Activated CD4-positive, alpha-beta T cell treated with anti-CD3 and anti-CD28 coated beads, Interleukin-2, Interleukin-4, amounts not matched to agents 100 ng/mL and 50 ng/mL, durations not matched to agents 16 hours and 8 hours (primary cell): ENCODE data around the gene VAMP2.
"Not testable (repeated sequence)": the region's sequence is repeated elsewhere in the genome, so short reads cannot be mapped to it uniquely, and the experiment has no call there.

Experiments
- DNase-seq: peaks from one replicate; pipeline ENCODE4 v3.0.0-alpha.2; 2020; ENCODE audit warnings: low spot score

Gene VAMP2

DNA sequence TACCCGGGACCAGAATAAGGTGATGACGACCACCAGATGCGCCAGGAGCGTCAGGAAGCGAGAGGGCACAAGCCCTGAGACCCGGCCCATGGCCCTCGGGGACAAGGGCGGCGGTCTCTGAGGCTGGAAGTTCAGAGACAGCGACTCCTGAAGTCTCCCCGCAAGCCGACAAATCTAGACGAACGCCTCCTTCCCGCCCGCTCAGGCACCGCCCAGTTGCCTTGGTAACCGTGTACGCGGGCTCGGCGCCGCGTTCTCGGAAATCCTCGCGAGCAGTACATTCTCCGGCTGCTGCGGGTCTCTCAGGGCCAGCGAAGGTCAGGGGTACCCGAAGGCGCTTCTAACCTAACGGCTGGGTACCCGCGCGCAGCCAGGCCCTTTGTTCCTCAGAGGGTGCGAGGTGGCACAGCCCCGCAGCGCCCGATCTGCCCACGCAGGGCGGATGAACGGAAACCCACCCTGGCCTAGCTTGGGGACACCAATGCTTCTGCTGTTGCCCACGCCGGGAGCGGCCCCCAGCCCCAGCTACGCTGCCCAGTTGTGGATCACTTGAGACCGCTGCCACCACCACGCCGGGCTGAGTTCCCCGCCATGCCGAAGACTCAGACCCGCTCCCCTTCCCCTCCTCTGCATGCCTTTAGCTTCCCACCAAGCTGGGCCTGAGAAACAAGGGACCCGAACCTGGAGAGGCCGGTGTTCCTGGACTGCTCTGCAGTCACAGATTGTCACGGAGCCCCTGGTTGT is 13.6 kb upstream of the VAMP2 start, which contains the start of gene TMEM107:
TSS of gene TMEM107 (minus strand) at position 184 of the 744 bp plus-strand sequence. CDS start at position 90, 94 bp downstream.
- DNase-seq: peak; percentile 91

DNA sequence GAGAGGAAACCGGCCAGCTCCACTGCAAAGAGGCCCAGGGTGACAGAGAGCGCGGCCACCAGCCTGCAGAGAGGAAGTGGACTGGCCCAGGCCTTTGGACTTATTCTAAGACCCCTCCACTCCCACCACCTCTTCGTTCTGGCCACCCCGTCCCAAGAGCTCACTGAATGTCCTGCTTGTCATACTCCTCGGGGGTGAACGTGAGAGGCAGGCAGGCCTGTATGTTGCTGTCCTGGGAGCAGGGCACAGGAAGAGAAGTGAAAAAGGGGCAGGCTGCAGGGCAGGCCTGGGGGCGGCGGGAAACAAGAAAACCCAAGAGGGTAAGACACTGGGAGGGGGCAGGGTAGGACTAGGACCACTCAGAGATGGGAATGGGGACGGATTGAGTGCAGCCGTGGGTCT is 13.0 kb upstream of the VAMP2 start:
- DNase-seq: no peak

DNA sequence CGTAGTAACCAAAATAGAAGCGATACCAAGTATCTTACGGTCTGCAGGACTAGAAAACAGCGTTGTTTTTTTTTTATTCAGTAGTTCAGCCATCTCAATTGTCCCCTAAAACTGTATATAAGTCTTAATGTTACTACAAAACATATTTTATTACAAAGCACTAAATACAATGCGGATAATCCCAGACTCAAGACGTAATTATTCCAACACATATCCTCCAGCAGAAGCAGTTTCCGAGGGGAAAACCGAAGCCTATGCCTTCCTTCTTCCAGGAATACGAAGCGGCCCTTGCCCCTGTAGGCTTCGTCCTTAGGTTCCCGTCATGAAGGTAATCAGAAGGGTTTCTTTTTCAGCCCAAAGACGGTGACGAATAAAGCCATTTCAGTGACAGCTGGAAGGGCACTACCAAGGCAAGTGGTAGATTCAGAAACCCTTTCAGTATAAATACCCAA is 11.1 kb upstream of the VAMP2 start:
- DNase-seq: no peak

DNA sequence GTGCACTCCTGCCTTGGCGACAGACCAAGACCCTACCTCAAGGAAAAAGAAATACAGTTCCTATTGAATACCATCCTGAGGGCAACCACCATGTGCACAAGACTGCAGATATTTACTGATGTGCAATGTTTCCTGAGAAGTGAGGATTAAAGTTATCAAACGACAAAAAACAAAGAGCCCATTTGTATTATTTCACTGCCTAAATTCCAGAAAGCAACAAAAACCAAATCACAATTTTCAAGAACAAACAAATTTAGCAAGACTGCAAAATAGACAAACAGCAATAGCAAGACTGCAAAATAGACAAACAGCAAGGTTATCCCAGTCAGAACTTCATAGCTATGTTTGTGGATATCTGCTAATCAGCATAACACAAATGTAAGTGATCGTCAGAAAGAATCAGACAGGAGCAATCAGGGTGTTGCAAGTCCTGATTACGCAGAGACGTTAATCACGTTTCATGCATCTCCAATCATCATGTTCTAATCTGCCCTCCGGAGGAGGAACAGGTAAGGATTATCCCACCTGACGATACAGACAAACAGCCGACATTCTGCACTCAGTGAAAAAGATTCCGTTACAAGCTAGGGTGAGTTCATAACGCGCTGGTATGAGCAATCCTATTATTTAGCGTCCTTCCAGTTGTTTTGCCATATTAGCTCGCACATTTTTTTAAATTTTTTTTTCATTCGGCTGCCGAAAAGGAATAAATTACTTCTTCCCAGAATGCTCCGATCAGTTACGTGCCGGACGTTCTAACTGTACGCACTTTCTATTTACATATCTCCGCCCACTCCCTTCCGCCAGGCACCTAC is 10.5 kb upstream of the VAMP2 start:
- DNase-seq: peak; percentile 96

DNA sequence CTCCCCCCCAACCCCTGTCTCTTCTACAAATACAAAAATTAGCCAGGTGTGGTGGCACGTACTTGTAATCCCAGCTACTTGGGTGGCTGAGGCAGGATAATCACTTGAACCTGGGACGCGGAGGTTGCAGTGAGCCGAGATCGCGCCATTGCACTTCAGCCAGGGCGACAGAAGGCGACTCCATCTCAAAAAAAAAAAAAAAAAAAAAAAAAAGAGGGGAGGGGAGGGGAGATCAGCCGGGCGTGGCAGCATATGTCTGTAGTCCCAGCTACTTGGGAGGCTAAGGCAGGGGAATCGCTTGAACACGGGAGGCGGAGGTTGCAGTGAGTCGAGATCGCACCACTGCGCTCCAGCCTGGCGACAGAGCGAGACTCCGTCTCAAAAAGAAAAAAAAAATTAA is 7.4 kb upstream of the VAMP2 start:
- not testable (repeated sequence) for DNase-seq

DNA sequence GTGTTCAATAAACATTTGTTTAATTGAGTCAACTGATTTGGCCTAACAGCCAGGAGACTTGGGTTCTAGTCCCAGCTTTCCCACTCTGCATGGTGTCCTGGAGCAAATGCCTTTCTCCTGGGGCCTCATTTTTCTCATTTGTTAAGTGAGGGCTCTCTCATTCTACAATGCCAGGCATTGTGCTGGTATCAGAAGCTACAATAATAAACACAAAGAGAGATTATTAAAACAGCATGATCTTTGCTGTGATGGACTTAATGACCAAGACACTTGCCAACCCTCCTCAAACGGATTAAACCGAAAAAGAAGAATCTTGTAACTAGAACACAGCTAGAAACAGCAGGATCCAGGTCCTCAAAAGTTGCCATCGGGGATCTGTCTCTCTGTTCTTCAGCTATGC is 4.8 kb upstream of the VAMP2 start:
- no peak for DNase-seq

DNA sequence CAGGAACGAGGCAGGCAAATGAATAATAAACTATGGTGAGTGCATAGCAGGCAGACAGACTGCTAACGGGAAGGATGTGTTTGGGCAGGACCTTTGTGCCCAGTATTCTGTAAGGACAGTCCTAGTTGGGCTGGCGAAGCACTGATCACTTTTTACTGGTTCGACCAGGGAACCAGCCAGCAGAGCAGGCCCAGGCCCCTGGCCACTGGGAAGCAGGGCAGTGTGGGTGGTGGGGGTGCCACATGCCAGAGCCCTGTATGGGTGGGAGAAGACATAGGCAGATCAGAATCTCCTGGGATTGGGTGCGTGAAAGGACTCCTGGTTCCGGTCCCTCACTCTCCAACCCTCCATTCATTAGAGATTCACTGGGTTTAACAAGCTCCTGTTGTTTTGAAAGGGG is 4.0 kb upstream of the VAMP2 start:
- no peak for DNase-seq

DNA sequence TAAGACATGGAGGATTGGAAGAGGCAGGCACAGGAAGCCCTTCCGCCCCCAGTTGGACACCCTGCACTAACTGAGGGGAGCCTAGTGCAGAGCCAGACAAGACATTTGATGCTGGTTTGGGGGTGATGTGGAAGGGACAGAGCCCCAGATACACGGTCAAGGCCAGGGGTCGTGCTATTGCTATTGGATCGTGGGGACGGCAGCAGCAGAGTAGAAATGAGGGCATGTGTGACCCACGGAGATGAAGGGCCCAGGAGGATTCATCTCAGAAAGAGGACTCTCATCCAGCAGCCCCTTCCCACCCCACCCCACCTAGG is 2.0 kb upstream of the VAMP2 start:
- DNase-seq: no peak

DNA sequence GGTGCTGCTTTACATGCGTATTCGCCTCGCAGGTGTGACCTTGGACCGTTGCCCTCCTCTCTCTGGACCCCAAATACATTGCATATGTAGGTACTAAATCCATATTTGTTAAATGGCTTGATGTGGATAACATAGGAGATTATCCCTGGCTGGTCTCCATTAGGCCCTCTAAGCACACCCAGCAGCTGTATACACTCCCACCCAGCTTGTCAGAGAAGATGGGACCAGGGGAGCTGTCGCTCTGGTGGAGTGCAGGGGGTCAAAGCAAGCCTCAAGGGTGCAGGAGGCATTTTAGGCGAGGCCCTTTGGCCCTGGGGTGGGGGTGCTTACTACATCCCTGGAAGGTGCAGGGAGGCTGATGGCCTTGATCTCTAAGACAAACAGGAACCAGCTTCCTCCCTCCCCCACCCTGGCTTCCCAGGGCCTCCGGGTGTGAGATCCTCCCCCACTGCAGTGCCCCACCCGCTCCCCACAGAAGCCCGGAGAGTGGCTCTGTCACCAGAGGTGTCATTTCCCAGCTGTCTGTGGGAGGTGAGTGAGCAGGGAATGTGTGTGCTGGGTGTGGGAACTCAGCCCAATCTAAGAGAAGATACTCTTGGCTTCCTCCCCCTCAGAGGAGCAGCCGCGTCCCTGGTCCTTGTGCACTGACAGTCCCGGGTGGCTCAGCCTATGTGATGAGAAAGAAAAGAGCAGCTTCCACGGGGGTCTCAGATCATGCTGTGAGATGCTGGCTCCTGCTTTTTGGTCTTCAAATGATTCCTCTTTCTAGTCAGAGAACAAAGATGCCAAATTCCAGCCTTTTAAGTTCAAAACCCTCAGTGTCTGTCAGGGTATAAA is 1.4 kb upstream of the VAMP2 start:
- peak; percentile 78 for DNase-seq

DNA sequence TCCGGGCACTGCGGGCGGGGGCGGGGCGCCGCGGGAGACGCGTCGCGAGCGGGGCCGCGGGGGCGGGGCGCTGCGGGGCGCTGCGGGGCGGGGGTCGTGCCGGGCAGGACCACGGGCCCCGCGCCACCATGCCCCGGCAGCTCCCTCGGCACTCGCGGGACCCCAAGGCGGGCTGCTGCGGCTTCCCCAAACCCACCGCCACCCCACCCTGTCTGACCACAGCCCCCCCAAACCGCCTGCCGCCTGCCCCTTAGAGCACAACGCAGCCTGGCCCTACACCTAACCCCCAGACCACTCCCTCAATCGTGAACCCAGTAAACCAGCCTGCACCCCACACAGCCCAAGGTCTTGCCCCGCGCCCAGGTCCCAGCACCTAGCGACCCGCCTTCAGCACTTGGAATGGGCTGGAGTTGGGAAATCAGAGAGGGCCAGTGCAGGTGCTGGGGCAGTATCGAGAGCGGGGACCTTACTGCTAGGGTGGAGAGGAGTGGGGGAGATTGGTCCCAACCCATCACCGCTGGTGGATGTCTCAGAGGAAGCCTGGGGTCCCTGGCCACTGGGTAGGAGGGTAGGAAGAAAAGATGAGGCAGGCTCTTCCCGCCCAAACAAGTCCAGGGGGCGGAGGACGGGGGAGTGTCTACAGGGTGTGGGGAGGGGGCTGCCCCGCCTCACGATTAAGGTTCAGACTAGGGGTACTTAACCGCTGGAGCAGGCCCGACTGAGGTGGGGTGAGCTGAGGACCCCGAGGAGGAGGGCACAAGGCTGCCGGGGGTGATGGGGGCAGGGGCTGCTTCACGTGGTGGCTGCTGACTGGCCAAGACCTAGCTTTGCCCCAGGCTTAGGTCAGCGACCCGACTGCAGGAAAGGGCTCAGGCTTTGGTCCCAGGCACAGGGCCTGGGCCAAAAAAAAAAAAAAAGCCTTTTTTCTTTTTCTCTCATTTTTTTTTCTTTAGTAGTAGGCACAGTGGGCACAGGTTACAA is 539 bp upstream of the VAMP2 start:
- DNase-seq: no peak

DNA sequence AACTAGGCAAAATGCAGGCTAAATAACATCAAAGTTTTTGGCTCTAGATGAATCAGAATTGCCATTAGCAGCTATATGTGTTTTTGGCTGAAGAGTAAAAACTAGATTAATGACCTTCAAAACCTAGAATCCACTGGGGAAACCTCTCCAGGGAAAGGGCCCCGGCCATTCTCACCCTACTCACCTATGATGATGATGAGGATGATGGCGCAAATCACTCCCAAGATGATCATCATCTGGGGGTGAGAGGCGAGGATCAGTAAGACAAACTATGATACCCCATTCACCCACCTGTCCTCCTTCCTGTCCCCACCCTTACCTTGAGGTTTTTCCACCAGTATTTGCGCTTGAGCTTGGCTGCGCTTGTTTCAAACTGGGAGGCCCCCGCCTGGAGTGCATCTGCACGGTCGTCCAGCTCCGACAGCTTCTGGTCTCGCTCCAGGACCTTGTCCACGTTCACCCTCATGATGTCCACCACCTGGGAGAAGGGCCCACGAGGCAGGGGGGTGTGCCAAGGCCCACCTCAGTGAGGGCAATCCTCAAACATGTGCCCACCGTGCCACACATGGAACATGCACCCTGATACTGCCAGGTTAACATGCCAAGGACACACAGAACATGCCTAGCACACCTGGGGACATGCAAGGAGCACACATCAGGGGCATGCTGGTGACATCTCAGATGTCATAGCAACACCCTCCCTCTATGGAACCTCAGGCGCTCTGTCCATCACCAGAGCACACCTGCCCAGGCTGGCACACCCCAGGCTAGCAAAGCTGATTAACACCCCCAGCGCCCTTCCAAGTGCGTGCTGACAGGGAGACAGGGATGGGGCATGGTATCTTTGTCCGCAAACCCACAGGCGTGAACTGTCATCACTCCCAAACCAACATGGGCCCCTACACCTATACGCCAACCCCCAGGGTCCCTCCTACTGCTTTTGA is 1.2 kb downstream of the VAMP2 start:
- no peak for DNase-seq

DNA sequence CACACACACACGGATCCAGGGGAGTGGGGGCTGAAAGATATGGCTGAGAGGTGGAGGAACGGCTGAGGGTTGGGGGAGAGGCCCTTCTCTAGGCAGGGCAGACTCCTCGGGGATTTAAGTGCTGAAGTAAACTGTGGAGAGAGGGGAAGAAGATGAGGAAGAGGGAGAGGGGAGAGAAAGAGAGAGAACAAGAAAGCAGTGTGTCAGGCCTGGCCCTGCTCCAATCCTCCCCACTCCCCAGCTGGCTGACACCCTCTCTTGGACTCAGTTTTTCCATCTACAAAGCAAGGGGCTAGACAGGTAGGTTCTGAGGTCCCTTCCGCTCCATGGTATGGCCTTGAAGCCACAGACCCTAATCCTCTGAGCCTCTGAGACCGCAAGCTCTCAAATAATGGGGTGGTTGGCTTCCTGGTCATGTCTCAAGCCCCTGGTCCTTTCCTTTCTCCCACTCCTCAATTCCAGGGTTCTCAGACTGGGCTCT is 2.0 kb downstream of the VAMP2 start:
- DNase-seq: no peak

DNA sequence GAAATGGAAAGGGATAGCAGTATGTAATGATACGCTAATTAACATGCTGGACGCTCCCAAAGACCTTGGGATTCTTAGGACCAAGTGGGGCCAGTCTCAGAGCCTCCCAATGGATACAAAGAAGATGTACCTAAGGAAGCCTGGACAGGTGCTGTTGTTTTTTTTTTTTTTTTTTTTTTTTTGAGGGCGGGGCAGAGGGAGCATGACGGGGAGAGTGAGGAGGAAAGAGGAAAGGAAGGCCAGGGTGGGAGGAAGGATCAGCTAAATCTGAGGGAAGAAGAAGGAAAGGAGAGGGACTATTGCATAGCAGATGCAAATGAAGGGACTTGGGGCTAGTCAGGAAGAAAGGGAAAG is 2.5 kb downstream of the VAMP2 start:
- no peak for DNase-seq

DNA sequence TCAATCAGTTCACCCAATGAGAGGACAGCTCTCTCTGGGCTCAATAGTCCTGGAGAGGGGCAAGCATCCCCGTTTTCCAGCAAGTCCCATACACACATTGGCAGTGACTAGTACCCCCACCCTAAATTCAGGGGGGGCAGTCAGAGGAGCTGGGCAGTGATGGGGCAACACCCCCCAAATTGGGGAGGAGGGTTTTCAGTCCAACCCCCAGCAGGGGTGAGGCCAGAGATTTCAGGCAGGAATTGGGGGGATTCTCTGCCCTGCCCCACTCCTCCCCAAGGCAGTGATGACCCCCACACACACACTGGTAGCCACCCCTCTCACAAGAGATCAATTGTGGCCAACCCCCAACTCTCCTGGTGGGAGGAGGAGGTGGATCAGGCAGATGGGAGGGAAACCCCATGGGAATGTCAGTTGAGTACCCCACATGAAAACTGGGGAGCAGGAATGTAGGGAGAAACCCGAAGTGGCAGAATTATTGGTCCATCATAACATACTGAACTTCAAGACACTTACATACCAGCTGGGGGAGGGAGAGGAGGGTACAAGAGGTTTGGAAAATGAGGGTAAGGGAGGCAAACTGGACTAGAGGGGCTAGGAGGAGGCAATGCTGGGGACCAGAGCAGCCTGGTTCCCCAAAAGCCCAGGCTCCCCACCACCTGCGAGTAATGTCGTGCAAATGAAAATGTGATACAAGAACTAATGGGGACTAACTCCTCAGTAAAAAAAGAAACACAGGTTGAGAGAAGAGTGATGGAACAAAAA is 3.1 kb downstream of the VAMP2 start:
- no peak for DNase-seq

DNA sequence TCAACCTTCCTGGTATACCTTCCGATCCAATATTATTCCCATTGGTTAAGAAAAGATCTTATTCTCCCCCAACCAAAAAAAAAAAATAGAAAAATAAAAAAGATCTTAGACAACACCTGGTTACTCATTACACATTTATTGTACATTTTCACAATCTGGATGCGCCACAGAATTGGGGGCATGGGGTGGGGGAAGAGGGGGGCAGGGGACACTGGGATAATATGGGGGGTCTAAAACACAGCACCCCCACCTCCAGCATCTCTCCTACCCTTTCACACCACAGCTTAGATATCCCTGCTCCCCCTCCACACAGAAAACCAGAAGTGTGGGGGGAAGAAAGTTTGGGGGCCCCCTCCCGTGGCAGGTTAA is 3.7 kb downstream of the VAMP2 start:
- no peak for DNase-seq

DNA sequence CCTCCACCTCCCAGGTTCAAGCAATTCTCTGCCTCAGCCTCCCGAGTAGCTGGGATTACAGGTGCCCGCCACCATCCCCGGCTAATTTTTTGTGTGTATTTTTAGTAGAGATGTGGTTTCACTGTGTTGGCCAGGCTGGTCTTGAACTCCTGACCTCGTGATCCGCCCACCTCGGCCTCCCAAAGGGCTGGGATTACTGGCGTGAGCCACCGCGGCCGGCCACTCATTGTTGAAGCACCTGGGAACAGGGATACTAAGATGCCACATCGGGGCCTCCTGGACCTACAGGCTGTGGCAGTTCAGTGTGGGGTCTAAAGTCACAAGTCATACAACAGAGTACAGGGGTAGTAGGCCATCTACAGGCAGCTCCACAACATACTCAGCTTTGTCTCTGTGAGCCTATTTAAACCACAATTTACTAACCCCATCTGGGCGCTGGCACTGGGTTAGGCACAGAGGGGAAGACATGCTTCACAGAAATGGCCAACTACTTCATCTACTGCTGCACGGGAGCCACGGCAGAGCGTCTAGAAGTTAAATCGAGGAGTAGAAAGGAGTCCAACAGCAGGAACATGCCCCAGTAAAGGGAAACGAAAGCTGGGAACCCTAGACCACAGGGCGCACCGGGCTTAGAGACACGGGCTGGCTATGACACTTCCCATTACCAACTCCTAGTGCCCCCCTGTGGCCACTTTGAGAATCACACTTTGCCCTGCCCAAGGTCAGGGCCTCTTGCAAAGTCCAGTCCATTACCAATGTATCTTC is 4.3 kb downstream of the VAMP2 start:
- DNase-seq: peak; percentile 92

DNA sequence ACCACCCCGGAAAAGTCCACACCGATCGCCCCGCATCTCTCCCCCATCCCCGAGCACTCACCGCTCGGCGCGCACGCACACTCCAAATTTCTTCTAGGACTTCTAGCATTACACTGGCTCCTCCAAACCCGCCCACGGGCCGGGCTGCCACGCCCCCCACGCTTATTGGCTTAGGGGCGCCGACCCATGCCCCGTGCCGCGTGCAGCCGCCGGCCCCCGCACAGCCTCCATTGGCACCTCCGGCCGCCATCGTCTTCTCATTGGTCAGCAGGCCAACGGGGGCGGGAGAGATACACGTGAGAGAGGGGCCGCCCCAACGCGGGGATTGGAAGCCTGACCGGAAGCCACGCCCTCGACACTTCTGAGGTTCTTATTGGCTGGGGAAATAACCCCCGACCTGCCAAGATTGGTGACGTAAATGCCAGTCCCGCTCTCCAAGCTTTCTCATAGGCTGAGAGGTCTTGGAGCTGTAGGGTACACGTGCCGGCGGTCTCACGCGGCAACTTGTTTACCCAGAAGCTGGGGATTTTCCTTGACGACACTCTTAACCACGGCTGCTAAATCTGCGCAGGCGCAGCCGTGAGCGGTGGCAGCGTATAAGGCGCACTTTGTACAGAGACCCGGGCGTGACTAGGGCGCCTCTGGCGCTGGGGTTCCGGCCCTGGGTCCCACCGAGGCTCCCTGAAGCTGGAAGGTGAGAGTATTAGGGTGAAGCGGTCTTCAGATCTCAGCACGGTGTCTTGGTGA is 6.3 kb downstream of the VAMP2 start:
- DNase-seq: peak; percentile 100

DNA sequence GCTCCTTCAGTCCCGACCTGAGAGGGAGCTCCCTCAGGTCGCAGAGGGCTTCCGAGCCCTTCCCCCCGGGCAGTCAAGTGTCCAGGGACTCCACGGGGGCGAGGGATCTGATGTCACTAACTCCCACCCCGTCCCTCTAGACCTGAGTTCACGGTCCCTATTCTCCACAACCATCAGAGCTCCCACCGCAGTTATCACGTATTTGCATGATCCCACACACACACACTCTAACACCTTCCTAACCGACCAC is 6.8 kb downstream of the VAMP2 start:
- no peak for DNase-seq
